Measurements from ENCODE around the gene IRAK4.
A peak's percentile ranks its signal among the peaks of the same experiment; 100 is the strongest.

The IRAK4 gene

GRCh38 chr12:43826681-43827080 is 67.9 kb downstream of the IRAK4 start:
- DNase-seq (ENCODE audit: insufficient read length, low spot score) (no peak), FAIRE-seq (no peak)
- TF ChIP-seq POLR2AphosphoS5 (IDR thresholded peaks at IDR 0.05; ENCODE audit: low read depth, low read length) = no peak
- no peak for TF ChIP-seq POU2F2 (IDR thresholded peaks at IDR 0.05; ENCODE audit: low read depth, low read length)
- TF ChIP-seq SPI1 (IDR thresholded peaks at IDR 0.05; ENCODE audit: low read depth, low read length) = no peak
- TF ChIP-seq TAF1 (IDR thresholded peaks at IDR 0.05; ENCODE audit: low read depth, low read length) = no peak
- TF ChIP-seq PAX5 (IDR thresholded peaks at IDR 0.05; ENCODE audit: insufficient read depth, low read length, severe bottlenecking) = no peak
- TF ChIP-seq POLR2A (IDR thresholded peaks at IDR 0.05; ENCODE audit: low read depth, low read length) = no peak

- FAIRE-seq (peak; percentile 16), DNase-seq (ENCODE audit: insufficient read length, low spot score) (no peak)
- no peak for TF ChIP-seq POLR2AphosphoS5 (IDR thresholded peaks at IDR 0.05; ENCODE audit: low read depth, low read length)
- no peak for TF ChIP-seq POLR2A (IDR thresholded peaks at IDR 0.05; ENCODE audit: low read depth, low read length)
- no peak for TF ChIP-seq SPI1 (IDR thresholded peaks at IDR 0.05; ENCODE audit: low read depth, low read length)
- TF ChIP-seq PAX5 (IDR thresholded peaks at IDR 0.05; ENCODE audit: insufficient read depth, low read length, severe bottlenecking) = no peak
- TF ChIP-seq TAF1 (IDR thresholded peaks at IDR 0.05; ENCODE audit: low read depth, low read length) = no peak
Measured at GRCh38 chr12:43827093-43827492, 68.3 kb downstream of the IRAK4 start.

- TF ChIP-seq TAF1 (IDR thresholded peaks at IDR 0.05; ENCODE audit: low read depth, low read length) = no peak
- no peak for TF ChIP-seq POLR2AphosphoS5 (IDR thresholded peaks at IDR 0.05; ENCODE audit: low read depth, low read length)
- no peak for TF ChIP-seq PAX5 (IDR thresholded peaks at IDR 0.05; ENCODE audit: insufficient read depth, low read length, severe bottlenecking)
- no peak for TF ChIP-seq POU2F2 (IDR thresholded peaks at IDR 0.05; ENCODE audit: low read depth, low read length)
- no peak for TF ChIP-seq POLR2A (IDR thresholded peaks at IDR 0.05; ENCODE audit: low read depth, low read length)
- no peak for TF ChIP-seq SPI1 (IDR thresholded peaks at IDR 0.05; ENCODE audit: low read depth, low read length)
- no peak for DNase-seq (ENCODE audit: insufficient read length, low spot score)
Measured at GRCh38 chr12:43832463-43833168, 73.9 kb downstream of the IRAK4 start.

GRCh38 chr12:43835264-43835655 is 76.5 kb downstream of the IRAK4 start:
- DNase-seq (ENCODE audit: insufficient read length, low spot score) (no peak), FAIRE-seq (peak; percentile 90)
- TF ChIP-seq SPI1 (IDR thresholded peaks at IDR 0.05; ENCODE audit: low read depth, low read length) (no peak), POU2F2 (IDR thresholded peaks at IDR 0.05; ENCODE audit: low read depth, low read length) (no peak), POLR2AphosphoS5 (IDR thresholded peaks at IDR 0.05; ENCODE audit: low read depth, low read length) (no peak), PAX5 (IDR thresholded peaks at IDR 0.05; ENCODE audit: insufficient read depth, low read length, severe bottlenecking) (no peak), POLR2A (IDR thresholded peaks at IDR 0.05; ENCODE audit: low read depth, low read length) (no peak), TAF1 (IDR thresholded peaks at IDR 0.05; ENCODE audit: low read depth, low read length) (no peak)

More at GRCh38 chr12:43832463-43833168, 73.9 kb downstream of the IRAK4 start:
- FAIRE-seq = peak; percentile 65

GRCh38 chr12:43835656-43836474 is 77.1 kb downstream of the IRAK4 start, which contains the start of gene TMEM117:
TMEM117 (plus strand) TSS chr12:43836081.
- no peak for FAIRE-seq
- peak; percentile 61 for DNase-seq (ENCODE audit: insufficient read length, low spot score)
- TF ChIP-seq TAF1 (IDR thresholded peaks at IDR 0.05; ENCODE audit: low read depth, low read length) = peak; percentile 20; the same call in 1 of the 2 replicates
- TF ChIP-seq SPI1 (IDR thresholded peaks at IDR 0.05; ENCODE audit: low read depth, low read length) = no peak
- TF ChIP-seq POLR2A (IDR thresholded peaks at IDR 0.05; ENCODE audit: low read depth, low read length) = 0 out of 2 replicates have a peak, but pooled peaks have one; percentile 21

- TF ChIP-seq POLR2AphosphoS5 (IDR thresholded peaks at IDR 0.05; ENCODE audit: low read depth, low read length) (no peak), SPI1 (IDR thresholded peaks at IDR 0.05; ENCODE audit: low read depth, low read length) (no peak), TAF1 (IDR thresholded peaks at IDR 0.05; ENCODE audit: low read depth, low read length) (no peak), PAX5 (IDR thresholded peaks at IDR 0.05; ENCODE audit: insufficient read depth, low read length, severe bottlenecking) (no peak), POLR2A (IDR thresholded peaks at IDR 0.05; ENCODE audit: low read depth, low read length) (no peak), POU2F2 (IDR thresholded peaks at IDR 0.05; ENCODE audit: low read depth, low read length) (no peak)
- DNase-seq (ENCODE audit: insufficient read length, low spot score) = no peak
- FAIRE-seq = no peak
Measured at GRCh38 chr12:43836475-43836989, 77.8 kb downstream of the IRAK4 start.

Data from GM12891 (cell line).